K562 (cell line): ENCODE results near the gene PSMD9. TPM values are rescaled to one million over a fixed set of nuclear protein-coding genes. Genes with fewer than 3 reads are reported as not detected.

Experiments
- CREM ChIP-seq: IDR thresholded peaks from 2 replicates; pipeline ENCODE4 v1.6.1; 2014; ENCODE audit warnings: antibody characterized with exemption, low read depth
- ELF2 ChIP-seq: fragments of 250-450 bp; sonication (Bioruptor Pico); IDR thresholded peaks from 2 replicates; pipeline ENCODE4 v1.5.0; 2021; ENCODE audit warnings: mild to moderate bottlenecking
- GABPA ChIP-seq: fragments of 200-800 bp; sonication (Bioruptor generic); conservative IDR thresholded peaks from 2 replicates; pipeline ENCODE4 v1.6.1; 2016; ENCODE audit warnings: low read depth, missing genetic modification characterization, missing compliant biosample characterization
- GTF2F1 ChIP-seq: IDR thresholded peaks from 2 replicates; pipeline ENCODE4 v1.6.1; 2011; ENCODE audit warnings: low read depth, low read length, improper control_type of control experiment
- GTF3C2 ChIP-seq: IDR thresholded peaks from 3 replicates; pipeline ENCODE4 v1.6.1; 2011; ENCODE audit warnings: borderline replicate concordance, mild to moderate bottlenecking, moderate library complexity; ENCODE audit not compliant: insufficient read length; ENCODE audit errors: extremely low read depth
- NR0B1 ChIP-seq: fragments of 450-650 bp; IDR thresholded peaks from one replicate; pipeline ENCODE4 v1.6.1; 2018; ENCODE audit warnings: mild to moderate bottlenecking, moderate library complexity; ENCODE audit not compliant: partially characterized antibody
- SIN3A ChIP-seq, 2 experiments: fragments of 150-350 bp in 1 of 2; IDR thresholded peaks; 2 replicates each; pipeline ENCODE4 v1.6.1; 2011 to 2016; ENCODE audit warnings: borderline replicate concordance in 2 of 2, low read depth in 2 of 2, low read length in 2 of 2, mild to moderate bottlenecking in 2 of 2, moderate library complexity in 2 of 2; ENCODE audit not compliant: control insufficient read depth in 1 of 2
- SLC30A9 ChIP-seq: fragments of 250-450 bp; sonication (Bioruptor Pico); IDR thresholded peaks from 2 replicates; pipeline ENCODE4 v1.8.0; 2022; ENCODE audit warnings: mild to moderate bottlenecking, moderate library complexity
- SMARCB1 ChIP-seq: IDR thresholded peaks from 2 replicates; pipeline ENCODE4 v1.6.1; 2011; ENCODE audit warnings: improper control_type of control experiment, low read depth; ENCODE audit not compliant: insufficient read length
- SRSF7 ChIP-seq: fragments of 200-400 bp; formaldehyde crosslinking; optimal IDR thresholded peaks from 2 replicates; pipeline ENCODE3; 2017; ENCODE audit warnings: mild to moderate bottlenecking, low read depth, low read length
- TAL1 ChIP-seq: fragments of 450-650 bp; IDR thresholded peaks from 2 replicates; pipeline ENCODE4 v1.6.1; 2016; ENCODE audit warnings: mild to moderate bottlenecking
- TFAM ChIP-seq: fragments of 250-450 bp; sonication (Bioruptor Pico); conservative IDR thresholded peaks from 2 replicates; pipeline ENCODE4 v1.5.0; 2021; ENCODE audit warnings: mild to moderate bottlenecking, moderate library complexity
- THRB ChIP-seq: fragments of 450-650 bp; formaldehyde crosslinking; conservative IDR thresholded peaks from 2 replicates; pipeline ENCODE4 v1.4.0; 2022; ENCODE audit warnings: mild to moderate bottlenecking, missing genetic modification characterization
- U2AF2 ChIP-seq: fragments of 200-400 bp; formaldehyde crosslinking; optimal IDR thresholded peaks from 2 replicates; pipeline ENCODE3; 2017; ENCODE audit warnings: low read depth, mild to moderate bottlenecking, low read length
- ZBTB1 ChIP-seq: sonication (generic); formaldehyde crosslinking; IDR thresholded peaks from 2 replicates; pipeline ENCODE4 v1.8.1; 2023; ENCODE audit warnings: missing genetic modification reagents, low read depth, mild to moderate bottlenecking, borderline replicate concordance
- ZBTB43 ChIP-seq: sonication (generic); formaldehyde crosslinking; IDR thresholded peaks from 2 replicates; pipeline ENCODE4 v1.8.0; 2023; ENCODE audit warnings: mild to moderate bottlenecking, missing genetic modification reagents
- ZNF133 ChIP-seq: fragments of 250-450 bp; sonication (Bioruptor Pico); IDR thresholded peaks from 2 replicates; pipeline ENCODE4 v1.4.0; 2020; ENCODE audit warnings: mild to moderate bottlenecking
- polyA plus RNA-seq, 8 experiments: library from polyadenylated mRNA; depleted of rRNA in 4 of 8; stranded (reverse) in 5 of 8; unstranded in 3 of 8; fragments of >200 nt; fragmentation: Nextera tagmentation in 2 of 8; fragmentation: Illumina TruSeq in 1 of 8; extraction: Ambion mirVana in 2 of 8; extraction: Trizol in 1 of 8; gene quantifications; 2 replicates each; pipeline versions ENCODE4 v1.2.1 to v1.2.3, GENCODE V29; 2011 to 2014; ENCODE audit warnings: inconsistent platforms in 1 of 8, missing spikeins in 1 of 8
- total RNA-seq, 7 experiments: library from RNA; depleted of rRNA in 6 of 7; stranded (reverse); fragments of >200 nt in 6 of 7; fragmentation: Illumina TruSeq in 2 of 7; extraction: Trizol in 2 of 7; gene quantifications; 2 replicates each; pipeline versions ENCODE4 v1.2.1 to v1.2.3, GENCODE V29; 2011 to 2021; ENCODE audit warnings: low replicate concordance in 1 of 7

PSMD9 gene
- total and polyA plus RNA-seq, 9 of the 15 experiments (the other 6 are each of a cell fraction or from before 2014, with no cell fraction given), result 12.2 to 143 (median 61.3) TPM

GRCh38 chr12:121892673-121893561, 4.3 kb downstream of the PSMD9 start (continued):
- no peak for TF ChIP-seq GTF3C2
- TF ChIP-seq NR0B1, result no peak
- no peak for TF ChIP-seq ZNF133 (CRISPR knock-in tag)
- TF ChIP-seq THRB (CRISPR knock-in tag), result no peak
- TF ChIP-seq SRSF7, result no peak
- TF ChIP-seq CREM, result peak; percentile 65
- no peak for TF ChIP-seq SMARCB1
- TF ChIP-seq ELF2, result no peak
- no peak for TF ChIP-seq SIN3A (IDR thresholded peaks at IDR 0.05; ENCODE audit: borderline replicate concordance in 2 of 2, control insufficient read depth in 1 of 2, low read depth in 2 of 2, low read length in 2 of 2)
- TF ChIP-seq GTF2F1, result no peak
- no peak for TF ChIP-seq ZBTB1 (CRISPR knock-in tag)
- no peak for TF ChIP-seq SLC30A9 (CRISPR knock-in tag)
- no peak for TF ChIP-seq ZBTB43 (CRISPR knock-in tag)
- TF ChIP-seq U2AF2, result no peak
- TF ChIP-seq TFAM (CRISPR knock-in tag), result no peak
- TF ChIP-seq TAL1, result peak; percentile 17; the same call in 1 of the 2 replicates
- no peak for TF ChIP-seq GABPA
